ENCODE measurements around the gene ANKRD60. TPM values are rescaled to one million over a fixed set of nuclear protein-coding genes. Genes with fewer than 3 reads are reported as not detected.

Gene ANKRD60
- total RNA-seq, 1 experiment from 2014 or later: not detected

DNA sequence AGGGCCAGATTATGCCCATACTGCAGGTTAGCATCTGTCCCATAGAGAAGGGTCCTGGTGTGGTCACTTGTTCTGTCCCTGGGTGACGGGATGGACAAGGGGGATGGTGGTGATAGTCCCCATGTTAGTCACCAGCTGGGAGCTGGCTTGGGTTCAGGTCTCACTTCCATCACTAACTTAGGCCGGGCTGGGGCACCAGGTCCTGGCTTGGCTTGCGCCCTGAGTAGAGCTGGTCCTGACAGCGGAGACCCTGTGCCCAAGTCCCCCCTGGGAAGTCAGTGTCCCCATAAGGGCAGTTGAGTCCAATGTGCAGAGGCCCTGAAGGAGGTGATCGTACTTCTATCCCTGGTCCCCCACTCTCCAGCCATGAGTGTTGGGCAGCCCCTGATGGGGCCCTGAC is 52.6 kb downstream of the ANKRD60 start:
- no TSS peak for BruUV-seq (replicated peaks)
- H3K27me3 ChIP-seq (replicated peaks; ENCODE audit: insufficient read depth, low read depth, low read length, poor library complexity): no peaks in the 10 kb centered on the region
- no peak overlapping the region for H3K27ac ChIP-seq (ENCODE audit: low read depth, low read length, poor library complexity, severe bottlenecking)
- H3K4me1 ChIP-seq (ENCODE audit: insufficient read depth, low read length, poor library complexity, severe bottlenecking): no peaks in the 10 kb centered on the region
- ChIA-PET CTCF (no interaction called here), POLR2A (ENCODE audit: low non-redundant PET) (no interaction called here)
- TF ChIP-seq EZH2 (IDR thresholded peaks at IDR 0.05; ENCODE audit: borderline replicate concordance, low read depth, low read length, poor library complexity, severe bottlenecking): no peak
- TF ChIP-seq, protein P1, sequence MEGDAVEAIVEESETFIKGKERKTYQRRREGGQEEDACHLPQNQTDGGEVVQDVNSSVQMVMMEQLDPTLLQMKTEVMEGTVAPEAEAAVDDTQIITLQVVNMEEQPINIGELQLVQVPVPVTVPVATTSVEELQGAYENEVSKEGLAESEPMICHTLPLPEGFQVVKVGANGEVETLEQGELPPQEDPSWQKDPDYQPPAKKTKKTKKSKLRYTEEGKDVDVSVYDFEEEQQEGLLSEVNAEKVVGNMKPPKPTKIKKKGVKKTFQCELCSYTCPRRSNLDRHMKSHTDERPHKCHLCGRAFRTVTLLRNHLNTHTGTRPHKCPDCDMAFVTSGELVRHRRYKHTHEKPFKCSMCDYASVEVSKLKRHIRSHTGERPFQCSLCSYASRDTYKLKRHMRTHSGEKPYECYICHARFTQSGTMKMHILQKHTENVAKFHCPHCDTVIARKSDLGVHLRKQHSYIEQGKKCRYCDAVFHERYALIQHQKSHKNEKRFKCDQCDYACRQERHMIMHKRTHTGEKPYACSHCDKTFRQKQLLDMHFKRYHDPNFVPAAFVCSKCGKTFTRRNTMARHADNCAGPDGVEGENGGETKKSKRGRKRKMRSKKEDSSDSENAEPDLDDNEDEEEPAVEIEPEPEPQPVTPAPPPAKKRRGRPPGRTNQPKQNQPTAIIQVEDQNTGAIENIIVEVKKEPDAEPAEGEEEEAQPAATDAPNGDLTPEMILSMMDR (conservative IDR thresholded peaks at IDR 0.05; ENCODE audit: low read depth, low read length): no peak
- H3K36me3 ChIP-seq (ENCODE audit: insufficient read depth, low read length, poor library complexity, severe bottlenecking): no peaks in the 10 kb centered on the region
- H3K4me3 ChIP-seq (ENCODE audit: low read depth, low read length, poor library complexity, severe bottlenecking): no peak overlapping the region
- no peaks in the 10 kb centered on the region for H3K9me3 ChIP-seq (ENCODE audit: low read depth, low read length, poor library complexity, severe bottlenecking)
- no peak for DNase-seq (ENCODE audit: low spot score)
- intact Hi-C loops (cut with micrococcal nuclease; ENCODE audit: unreplicated experiment): loop anchor here (10.0 kb wide), 1 partner anchor 551 kb away; the partner anchor contains the start of gene ZBP1

- Histone ChIP-seq H3K4me3 (ENCODE audit: low read depth, low read length, poor library complexity, severe bottlenecking) (no peak overlapping the region), H3K27ac (ENCODE audit: low read depth, low read length, poor library complexity, severe bottlenecking) (no peak overlapping the region), H3K9me3 (ENCODE audit: low read depth, low read length, poor library complexity, severe bottlenecking) (no peaks in the 10 kb centered on the region), H3K27me3 (replicated peaks; ENCODE audit: insufficient read depth, low read depth, low read length, poor library complexity) (no peaks in the 10 kb centered on the region), H3K36me3 (ENCODE audit: insufficient read depth, low read length, poor library complexity, severe bottlenecking) (no peaks in the 10 kb centered on the region), H3K4me1 (ENCODE audit: insufficient read depth, low read length, poor library complexity, severe bottlenecking) (no peaks in the 10 kb centered on the region)
- intact Hi-C loops (cut with micrococcal nuclease; ENCODE audit: unreplicated experiment): loop anchor here (10.0 kb wide), 1 partner anchor 551 kb away; the partner anchor contains the start of gene ZBP1
- POLR2A ChIA-PET (ENCODE audit: low non-redundant PET): no interaction called here
- CTCF ChIA-PET: no interaction called here
- no TSS peak for BruUV-seq (replicated peaks)
- DNase-seq (ENCODE audit: low spot score): no peak
- TF ChIP-seq, protein P1 (conservative IDR thresholded peaks at IDR 0.05; ENCODE audit: low read depth, low read length): no peak
- TF ChIP-seq EZH2 (IDR thresholded peaks at IDR 0.05; ENCODE audit: borderline replicate concordance, low read depth, low read length, poor library complexity, severe bottlenecking): no peak
These were observed 53.0 kb downstream of the ANKRD60 start for GRCh38 chr20:58175425-58175824.

DNA sequence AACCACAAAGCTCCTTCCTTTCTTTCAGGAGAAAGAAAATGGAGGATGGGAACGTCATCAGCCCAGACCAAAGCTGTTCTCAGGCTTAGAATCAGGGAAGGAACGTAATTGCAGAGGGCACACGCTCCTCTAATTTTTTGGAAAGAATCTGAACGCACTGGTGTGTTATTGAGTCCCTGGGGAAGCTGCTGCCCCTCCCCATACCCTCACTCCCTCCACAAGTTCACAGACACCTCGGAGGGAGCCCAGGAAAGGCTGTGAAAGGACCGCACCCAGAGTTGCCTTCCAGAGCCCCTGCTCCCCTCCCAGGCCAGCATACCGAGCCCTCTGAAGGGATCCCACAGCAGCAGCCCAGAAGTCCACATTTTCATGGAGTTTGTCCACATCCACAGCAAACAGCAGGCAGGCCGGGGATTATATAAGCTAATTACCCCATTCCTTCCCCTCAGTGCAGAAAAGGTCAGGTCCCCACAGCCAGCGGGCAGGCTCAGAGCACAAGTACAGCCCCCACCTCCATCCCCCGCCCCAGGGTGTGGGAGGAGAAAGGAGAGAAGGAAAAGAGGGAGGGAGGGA is 53.7 kb downstream of the ANKRD60 start:
- no peak for DNase-seq (ENCODE audit: low spot score)
- Histone ChIP-seq H3K4me3 (ENCODE audit: low read depth, low read length, poor library complexity, severe bottlenecking) (no peak overlapping the region), H3K36me3 (ENCODE audit: insufficient read depth, low read length, poor library complexity, severe bottlenecking) (no peaks in the 10 kb centered on the region), H3K4me1 (ENCODE audit: insufficient read depth, low read length, poor library complexity, severe bottlenecking) (no peaks in the 10 kb centered on the region), H3K27me3 (replicated peaks; ENCODE audit: insufficient read depth, low read depth, low read length, poor library complexity) (no peaks in the 10 kb centered on the region), H3K27ac (ENCODE audit: low read depth, low read length, poor library complexity, severe bottlenecking) (no peak overlapping the region), H3K9me3 (ENCODE audit: low read depth, low read length, poor library complexity, severe bottlenecking) (no peaks in the 10 kb centered on the region)
- no peak for TF ChIP-seq EZH2 (IDR thresholded peaks at IDR 0.05; ENCODE audit: borderline replicate concordance, low read depth, low read length, poor library complexity, severe bottlenecking)
- TF ChIP-seq, protein P1 (conservative IDR thresholded peaks at IDR 0.05; ENCODE audit: low read depth, low read length): no peak
- ChIA-PET POLR2A (ENCODE audit: low non-redundant PET) (no interaction called here), CTCF (no interaction called here)
- no TSS peak for BruUV-seq (replicated peaks)
- intact Hi-C loops (cut with micrococcal nuclease; ENCODE audit: unreplicated experiment): loop anchor here (10.0 kb wide), 1 partner anchor 550 kb away; the partner anchor contains the start of gene ZBP1

All from A673 (cell line).